T-helper 2 cell treated with Interferon-gamma antibody and Interleukin-4, amounts not matched to agents 5 μg/mL and 100 μg/mL, for 36 hours (primary cell): Measurements from ENCODE around the gene UNC13C.

Experiments
- DNase-seq: peaks from one replicate; pipeline ENCODE4 v3.0.0; 2021; ENCODE audit warnings: low spot score
- H3K27ac Mint-ChIP-seq: one replicate; pipeline ENCODE4 v1.8.0; 2021; ENCODE audit warnings: mild to moderate bottlenecking, mixed read lengths
- H3K27me3 Mint-ChIP-seq: one replicate; pipeline ENCODE4 v1.8.0; 2021; ENCODE audit warnings: low read depth, mixed read lengths
- H3K36me3 Mint-ChIP-seq: one replicate; pipeline ENCODE4 v1.8.0; 2021; ENCODE audit warnings: low read depth, mixed read lengths
- H3K4me1 Mint-ChIP-seq: one replicate; pipeline ENCODE4 v1.8.0; 2021; ENCODE audit warnings: low read depth, mixed read lengths
- H3K4me3 Mint-ChIP-seq: one replicate; pipeline ENCODE4 v1.8.0; 2022; ENCODE audit warnings: mild to moderate bottlenecking, moderate library complexity, mixed read lengths
- H3K9me3 Mint-ChIP-seq: one replicate; pipeline ENCODE4 v1.8.0; 2021; ENCODE audit warnings: mixed read lengths

UNC13C gene

DNA sequence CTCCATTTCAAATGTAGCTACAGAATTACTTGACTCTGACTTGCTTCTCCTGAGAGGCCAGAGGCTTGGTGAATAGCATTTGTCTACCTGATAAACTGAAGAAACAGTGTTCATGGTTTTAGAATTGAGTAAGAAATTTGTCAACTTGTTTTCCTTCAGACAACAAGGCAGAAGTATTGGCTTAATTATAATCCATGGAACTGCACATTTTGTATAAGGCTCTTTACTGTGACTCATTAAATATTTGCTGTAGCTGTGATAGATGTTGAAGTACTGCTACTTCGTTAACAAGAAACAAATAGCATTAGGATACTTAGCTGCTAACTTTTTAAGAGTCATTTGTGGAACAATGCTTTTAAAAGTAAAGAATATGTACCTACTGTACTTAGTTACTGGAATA is 4.6 kb downstream of the UNC13C start:
- no peak overlapping the region for H3K27ac Mint-ChIP-seq
- no peaks in the 10 kb centered on the region for H3K36me3 Mint-ChIP-seq
- DNase-seq: no peak
- H3K27me3 Mint-ChIP-seq: peaks cover 13% of the 10 kb centered on the region
- H3K9me3 Mint-ChIP-seq: peaks cover 4% of the 10 kb centered on the region
- H3K4me1 Mint-ChIP-seq: no peaks in the 10 kb centered on the region
- no peak overlapping the region for H3K4me3 Mint-ChIP-seq

DNA sequence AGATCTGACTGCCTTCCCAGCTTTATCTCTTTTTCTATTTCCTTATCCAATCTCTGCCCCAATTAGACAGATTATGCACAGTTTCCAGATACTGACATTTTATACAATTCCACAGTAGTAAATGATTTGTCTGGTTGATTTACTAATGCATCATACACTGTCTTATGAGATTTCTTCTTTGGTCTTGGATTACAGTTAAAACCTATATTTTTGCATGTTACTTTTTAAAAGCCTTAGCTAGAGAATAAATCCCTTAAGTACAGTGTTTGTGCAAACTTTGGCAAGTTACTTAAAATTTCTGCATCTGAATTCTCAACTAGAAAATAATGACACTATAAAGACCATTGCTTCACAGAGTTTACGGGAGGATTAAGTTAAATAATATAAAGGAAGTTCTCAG is 6.0 kb downstream of the UNC13C start:
- Mint-ChIP-seq H3K9me3 (peaks cover 4% of the 10 kb centered on the region), H3K36me3 (no peaks in the 10 kb centered on the region), H3K27me3 (peaks cover 2% of the 10 kb centered on the region), H3K27ac (no peak overlapping the region), H3K4me3 (no peak overlapping the region), H3K4me1 (no peaks in the 10 kb centered on the region)
- DNase-seq: no peak

DNA sequence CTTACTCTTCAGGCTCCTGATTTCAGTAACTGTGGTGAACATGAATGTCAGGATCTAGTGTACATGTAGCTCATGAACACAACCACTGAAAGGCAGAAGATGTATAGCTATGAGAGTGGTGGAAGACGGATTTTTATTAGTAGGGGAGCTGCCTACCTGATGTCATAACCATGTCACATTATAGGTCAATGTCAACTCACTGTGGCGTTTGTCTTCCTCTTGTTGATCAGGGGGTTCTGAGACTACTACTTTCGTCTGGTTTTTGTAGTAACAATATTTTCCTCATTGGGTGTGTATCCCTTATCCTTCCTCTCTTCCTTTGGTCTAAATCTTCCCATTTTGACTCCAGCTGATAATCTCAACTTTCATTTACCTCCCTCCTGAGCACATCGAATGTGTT is 7.3 kb downstream of the UNC13C start:
- Mint-ChIP-seq H3K36me3 (no peaks in the 10 kb centered on the region), H3K4me1 (no peaks in the 10 kb centered on the region), H3K9me3 (peaks cover 4% of the 10 kb centered on the region), H3K27ac (no peak overlapping the region), H3K4me3 (no peak overlapping the region), H3K27me3 (no peaks in the 10 kb centered on the region)
- DNase-seq: no peak

DNA sequence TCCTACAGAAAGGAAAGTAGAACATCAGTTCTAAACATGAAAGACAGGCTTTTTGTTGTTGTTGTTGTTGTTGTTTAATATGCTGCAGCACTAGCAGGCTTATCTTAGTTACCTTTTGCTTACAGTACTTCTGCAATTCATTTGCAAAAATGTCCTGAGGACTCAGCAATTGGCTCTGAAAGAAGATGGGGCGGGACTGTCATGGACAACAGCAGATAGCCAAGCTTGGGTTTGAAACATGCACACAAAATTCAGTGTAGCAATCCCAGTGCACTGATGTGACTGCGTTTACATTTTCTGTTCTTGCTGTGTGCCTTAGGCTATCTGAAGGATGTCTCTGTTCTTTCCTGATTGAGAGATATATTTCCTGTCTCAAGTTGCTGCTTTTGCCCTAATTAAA is 9.2 kb downstream of the UNC13C start:
- DNase-seq: no peak
- Mint-ChIP-seq H3K9me3 (peaks cover 10% of the 10 kb centered on the region), H3K36me3 (no peaks in the 10 kb centered on the region), H3K4me1 (no peaks in the 10 kb centered on the region), H3K4me3 (no peak overlapping the region), H3K27me3 (no peaks in the 10 kb centered on the region), H3K27ac (no peak overlapping the region)

DNA sequence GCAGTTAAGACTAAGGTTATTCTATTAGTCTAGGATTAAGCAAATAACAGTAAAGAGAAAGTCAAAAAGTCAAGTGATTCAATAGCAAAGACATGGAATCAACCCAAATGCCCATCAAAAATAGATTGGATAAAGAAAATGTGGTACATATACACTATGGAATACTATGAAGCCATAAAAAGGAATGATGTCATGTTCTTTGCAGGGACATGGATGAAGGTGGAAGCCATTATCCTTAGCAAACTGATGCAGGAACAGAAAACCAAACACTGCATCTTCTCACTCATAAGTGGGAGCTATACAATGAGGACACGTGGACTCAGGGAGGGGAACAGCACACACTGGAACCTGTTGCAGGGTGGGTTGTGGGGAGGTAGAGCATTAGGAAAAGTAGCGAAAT is 29.0 kb downstream of the UNC13C start:
- H3K36me3 Mint-ChIP-seq: no peaks in the 10 kb centered on the region
- no peaks in the 10 kb centered on the region for H3K4me1 Mint-ChIP-seq
- no peak overlapping the region for H3K27ac Mint-ChIP-seq
- H3K27me3 Mint-ChIP-seq: no peaks in the 10 kb centered on the region
- DNase-seq: no peak
- no peaks in the 10 kb centered on the region for H3K9me3 Mint-ChIP-seq
- no peak overlapping the region for H3K4me3 Mint-ChIP-seq

DNA sequence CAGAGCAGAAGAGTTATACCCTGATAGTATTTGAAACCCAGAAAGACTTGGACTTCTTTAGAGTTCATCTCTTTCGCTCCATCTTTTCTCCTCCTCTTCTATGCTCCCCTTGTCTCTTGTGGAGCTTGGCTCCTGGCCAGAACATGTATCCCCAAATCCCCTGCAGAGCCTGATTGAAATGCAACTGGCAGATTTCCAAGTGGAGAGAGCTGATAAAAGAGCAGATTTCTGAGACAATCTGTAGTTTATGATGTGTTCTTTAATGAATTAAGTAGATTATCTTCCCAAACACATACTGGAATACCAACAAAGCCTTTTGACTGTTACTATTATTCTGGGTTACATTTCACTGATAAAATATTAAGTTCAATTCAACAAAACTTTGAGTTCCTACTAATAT is 33.4 kb downstream of the UNC13C start:
- H3K4me3 Mint-ChIP-seq: no peak overlapping the region
- H3K27ac Mint-ChIP-seq: no peak overlapping the region
- DNase-seq: no peak
- H3K4me1 Mint-ChIP-seq: no peaks in the 10 kb centered on the region
- H3K9me3 Mint-ChIP-seq: peaks cover 5% of the 10 kb centered on the region
- H3K36me3 Mint-ChIP-seq: no peaks in the 10 kb centered on the region
- no peaks in the 10 kb centered on the region for H3K27me3 Mint-ChIP-seq

DNA sequence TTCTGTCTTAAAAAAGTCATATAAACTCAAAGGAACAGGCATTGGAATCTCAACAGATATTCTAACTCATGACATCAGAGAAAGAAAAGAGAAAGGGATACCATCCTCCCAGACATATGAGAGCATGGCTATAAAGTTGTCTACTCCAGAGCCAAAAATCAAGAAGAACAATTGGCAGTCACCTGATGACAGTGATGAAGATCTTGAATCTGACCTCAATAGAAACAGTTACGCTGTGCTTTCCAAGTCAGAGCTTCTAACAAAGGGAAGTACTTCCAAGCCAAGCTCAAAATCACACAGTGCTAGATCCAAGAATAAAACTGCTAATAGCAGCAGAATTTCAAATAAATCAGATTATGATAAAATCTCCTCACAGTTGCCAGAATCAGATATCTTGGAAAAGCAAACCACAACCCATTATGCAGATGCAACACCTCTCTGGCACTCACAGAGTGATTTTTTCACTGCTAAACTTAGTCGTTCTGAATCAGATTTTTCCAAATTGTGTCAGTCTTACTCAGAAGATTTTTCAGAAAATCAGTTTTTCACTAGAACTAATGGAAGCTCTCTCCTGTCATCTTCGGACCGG is 35.9 kb downstream of the UNC13C start:
- no peak for DNase-seq

DNA sequence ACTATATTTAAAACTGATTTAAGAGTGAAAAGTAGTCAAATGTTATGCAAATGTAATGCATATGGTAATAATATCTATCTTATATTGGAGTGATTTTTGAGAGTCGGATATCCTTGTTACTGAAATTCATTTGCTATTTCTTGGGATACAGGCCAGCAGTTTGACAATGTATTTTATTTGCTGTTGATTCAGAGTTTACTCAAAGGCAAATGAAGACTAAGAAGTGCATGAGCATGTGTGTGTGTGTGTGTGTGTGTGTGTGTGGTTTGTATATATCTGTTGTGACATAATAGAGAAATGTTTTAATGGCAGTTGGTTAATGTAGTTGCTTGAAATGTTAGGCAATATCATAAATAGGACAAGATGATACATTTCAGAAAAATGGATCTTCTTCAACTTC is 39.0 kb downstream of the UNC13C start:
- no peak for DNase-seq
- Mint-ChIP-seq H3K36me3 (no peaks in the 10 kb centered on the region), H3K27ac (no peak overlapping the region), H3K27me3 (no peaks in the 10 kb centered on the region), H3K4me3 (no peak overlapping the region), H3K9me3 (peaks cover 11% of the 10 kb centered on the region), H3K4me1 (no peaks in the 10 kb centered on the region)

More for the DNA sequence above, 35.9 kb downstream of the UNC13C start:
- Mint-ChIP-seq H3K36me3 (no peaks in the 10 kb centered on the region), H3K9me3 (peaks cover 5% of the 10 kb centered on the region), H3K4me1 (no peaks in the 10 kb centered on the region), H3K27me3 (no peaks in the 10 kb centered on the region), H3K4me3 (no peak overlapping the region), H3K27ac (no peak overlapping the region)

DNA sequence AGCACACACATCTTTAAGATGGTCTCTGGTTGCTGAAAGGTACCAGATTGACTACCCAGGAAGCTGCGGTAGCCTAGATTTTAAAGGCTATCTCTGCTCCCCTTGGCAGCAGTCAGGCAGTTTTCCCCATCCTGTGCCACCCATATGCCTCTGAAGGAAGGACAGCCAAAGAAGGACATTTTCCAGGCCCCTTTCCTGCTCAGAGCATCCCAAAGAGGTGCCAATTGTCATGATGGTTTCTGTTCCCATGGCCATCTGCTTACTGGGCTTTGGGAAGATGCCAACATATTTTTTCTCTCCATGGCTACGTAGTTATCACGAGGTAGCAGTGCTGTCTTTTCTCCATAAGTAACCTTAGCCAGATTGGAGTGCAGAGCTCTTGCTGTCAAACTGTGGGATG is 39.7 kb downstream of the UNC13C start:
- no peaks in the 10 kb centered on the region for H3K27me3 Mint-ChIP-seq
- no peak for DNase-seq
- no peaks in the 10 kb centered on the region for H3K36me3 Mint-ChIP-seq
- no peak overlapping the region for H3K27ac Mint-ChIP-seq
- peaks cover 17% of the 10 kb centered on the region for H3K9me3 Mint-ChIP-seq
- H3K4me1 Mint-ChIP-seq: no peaks in the 10 kb centered on the region
- H3K4me3 Mint-ChIP-seq: no peak overlapping the region

DNA sequence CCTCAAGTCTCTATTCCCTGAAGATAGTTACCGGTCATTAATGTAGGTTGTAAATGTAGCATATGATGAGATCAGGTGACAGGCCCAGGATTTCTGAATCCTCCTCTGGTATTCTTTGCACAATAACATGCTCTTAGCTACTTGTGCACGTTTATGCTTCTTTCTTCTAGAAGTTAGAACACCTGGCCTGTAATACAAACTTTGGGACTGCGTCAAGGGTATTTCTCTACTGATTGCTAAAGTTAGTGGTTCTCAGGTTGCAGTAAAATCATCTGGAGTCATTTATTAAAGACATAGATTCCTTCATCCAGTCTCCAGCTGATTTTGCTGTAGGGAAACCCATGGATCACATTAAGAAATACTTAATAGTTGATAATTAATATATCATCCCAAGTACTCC is 48.0 kb downstream of the UNC13C start:
- no peak overlapping the region for H3K4me3 Mint-ChIP-seq
- H3K4me1 Mint-ChIP-seq: no peaks in the 10 kb centered on the region

DNA sequence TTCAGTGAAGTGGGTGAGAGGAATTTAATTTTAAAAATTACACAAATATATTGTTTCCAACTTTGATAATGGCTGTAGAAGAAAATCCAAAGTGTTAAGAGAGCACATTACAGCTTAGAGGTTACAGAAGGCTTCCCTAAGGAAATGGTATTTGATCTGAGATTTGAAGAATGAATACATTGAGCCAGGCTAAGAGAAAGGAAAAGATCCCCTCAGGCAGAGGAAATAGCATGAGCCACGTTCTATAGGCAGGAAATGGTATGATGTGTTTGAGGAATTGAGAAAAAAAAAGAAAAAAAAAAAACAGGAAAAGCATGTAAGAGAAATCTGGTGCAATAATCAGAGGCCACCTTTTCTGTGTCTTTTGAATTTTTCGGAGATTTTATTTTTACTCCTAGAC is 48.6 kb downstream of the UNC13C start:
- Mint-ChIP-seq H3K27me3 (no peaks in the 10 kb centered on the region), H3K9me3 (peaks cover 10% of the 10 kb centered on the region), H3K36me3 (no peaks in the 10 kb centered on the region), H3K4me3 (no peak overlapping the region), H3K4me1 (no peaks in the 10 kb centered on the region), H3K27ac (no peak overlapping the region)
- no peak for DNase-seq

More for the DNA sequence above, 48.0 kb downstream of the UNC13C start:
- Mint-ChIP-seq H3K27ac (no peak overlapping the region), H3K27me3 (no peaks in the 10 kb centered on the region), H3K36me3 (no peaks in the 10 kb centered on the region), H3K9me3 (peaks cover 13% of the 10 kb centered on the region)
- no peak for DNase-seq

DNA sequence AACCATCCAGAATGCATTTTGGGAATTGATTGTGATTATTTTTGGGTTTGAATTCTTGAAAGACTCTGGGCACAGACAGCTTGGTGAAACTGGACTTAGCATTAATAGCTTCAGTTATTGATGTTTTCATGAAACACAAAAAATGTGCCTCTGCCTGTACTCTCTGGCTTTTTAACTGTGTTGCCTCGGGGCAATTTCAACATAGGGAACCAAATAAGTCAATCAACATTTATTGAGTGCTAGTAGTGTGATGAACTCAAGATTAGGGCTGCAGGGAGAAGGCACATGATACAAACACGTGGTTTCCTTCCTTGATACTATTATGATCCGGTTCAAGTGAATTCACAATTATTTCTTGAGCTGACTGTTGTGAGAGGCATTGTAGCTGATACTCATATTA is 50.8 kb downstream of the UNC13C start:
- Mint-ChIP-seq H3K4me3 (no peak overlapping the region), H3K4me1 (no peaks in the 10 kb centered on the region), H3K9me3 (no peaks in the 10 kb centered on the region), H3K36me3 (no peaks in the 10 kb centered on the region), H3K27me3 (no peaks in the 10 kb centered on the region), H3K27ac (no peak overlapping the region)
- DNase-seq: no peak

DNA sequence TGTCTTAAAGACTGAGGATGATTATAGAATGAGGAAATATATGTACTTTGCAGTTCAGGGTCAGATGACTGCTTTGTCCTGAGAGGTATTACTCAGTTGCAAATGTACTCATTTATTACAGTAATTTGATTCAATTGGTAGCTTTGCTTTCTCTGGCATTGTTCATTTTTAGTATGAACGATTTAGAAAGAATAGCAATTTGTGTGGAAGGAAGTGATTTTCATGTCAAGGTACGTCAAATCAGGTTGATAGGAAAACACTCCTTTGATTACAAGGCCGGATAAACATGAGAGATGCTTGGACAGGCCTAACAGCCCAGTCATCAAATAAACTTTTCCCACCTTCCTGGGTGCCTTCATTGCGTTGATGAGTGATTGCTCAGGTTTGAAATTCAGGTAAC is 53.8 kb downstream of the UNC13C start:
- Mint-ChIP-seq H3K4me3 (no peak overlapping the region), H3K4me1 (no peaks in the 10 kb centered on the region), H3K27me3 (no peaks in the 10 kb centered on the region), H3K9me3 (no peaks in the 10 kb centered on the region), H3K27ac (no peak overlapping the region), H3K36me3 (no peaks in the 10 kb centered on the region)
- DNase-seq: no peak

DNA sequence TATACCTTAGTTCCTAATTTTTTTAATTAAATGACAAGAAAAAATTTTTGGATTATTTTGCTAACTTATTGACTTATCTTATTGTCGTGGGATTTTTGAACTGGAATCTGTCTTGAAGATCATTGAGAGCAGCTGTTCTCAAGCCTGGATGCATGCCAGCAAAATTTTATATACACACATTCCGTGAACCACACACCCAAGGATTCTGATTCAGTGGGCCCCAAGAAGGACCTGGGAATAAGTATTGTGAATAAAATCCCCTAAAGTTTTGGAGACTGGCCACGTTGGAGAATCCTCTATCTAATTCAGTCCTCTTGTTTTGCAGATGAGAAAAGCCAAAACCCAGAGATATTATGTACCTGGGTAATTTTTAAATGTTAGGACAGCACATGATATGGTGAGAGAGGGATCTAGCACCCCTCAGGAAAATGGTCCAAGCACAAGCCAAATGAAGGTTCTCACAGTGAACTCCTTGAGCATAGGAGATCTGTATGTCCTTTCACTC is 55.2 kb downstream of the UNC13C start:
- Mint-ChIP-seq H3K27me3 (no peaks in the 10 kb centered on the region), H3K9me3 (no peaks in the 10 kb centered on the region), H3K4me1 (no peaks in the 10 kb centered on the region), H3K4me3 (no peak overlapping the region), H3K27ac (no peak overlapping the region), H3K36me3 (no peaks in the 10 kb centered on the region)
- DNase-seq: no peak

DNA sequence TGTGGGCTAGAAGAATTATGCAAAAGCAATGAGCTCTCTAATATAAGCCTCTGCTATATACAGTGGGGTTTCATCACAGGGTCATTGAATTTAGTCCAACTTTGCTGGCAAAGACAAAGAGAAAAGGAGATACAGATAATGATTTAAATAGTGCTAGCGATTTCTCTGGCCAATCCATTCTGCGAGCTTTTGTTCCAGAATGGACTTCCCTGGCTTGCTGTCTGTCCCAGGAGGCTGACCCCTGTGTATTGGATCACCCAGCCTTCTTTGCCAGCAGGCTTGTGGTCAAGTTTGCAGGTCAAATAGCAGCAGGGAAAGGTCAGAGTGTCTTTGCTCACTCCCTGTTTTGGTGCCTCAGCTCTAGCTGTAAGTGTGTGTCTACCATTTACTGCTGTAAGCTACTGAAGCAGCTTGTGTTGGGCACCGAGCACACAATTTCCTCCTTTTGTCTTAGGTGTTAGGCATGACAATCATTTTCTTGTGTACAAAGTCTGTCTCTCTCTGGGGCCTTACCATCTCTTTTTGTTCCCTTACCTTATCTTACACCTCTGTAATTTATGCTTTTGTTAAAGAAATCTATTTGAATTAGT is 55.7 kb downstream of the UNC13C start:
- H3K27me3 Mint-ChIP-seq: no peaks in the 10 kb centered on the region
- DNase-seq: no peak
- no peaks in the 10 kb centered on the region for H3K36me3 Mint-ChIP-seq
- H3K9me3 Mint-ChIP-seq: no peaks in the 10 kb centered on the region
- no peaks in the 10 kb centered on the region for H3K4me1 Mint-ChIP-seq
- H3K4me3 Mint-ChIP-seq: no peak overlapping the region
- no peak overlapping the region for H3K27ac Mint-ChIP-seq
